Mucosa of rectum (tissue), 2 donors: ENCODE data around the gene DPP6.
"Not testable (repeated sequence)": the region's sequence is repeated elsewhere in the genome, so short reads cannot be mapped to it uniquely, and the experiment has no call there.

Source experiments
- H3K27ac ChIP-seq, 2 donors: one replicate each; pipeline ENCODE4 v1.7.0; 2013; ENCODE audit warnings: inconsistent platforms in 2 of 2, low read depth in 2 of 2, low read length in 2 of 2
- H3K27me3 ChIP-seq, 2 donors: one replicate each; pipeline ENCODE4 v1.7.0; 2013; ENCODE audit warnings: low read length in 2 of 2; ENCODE audit not compliant: control insufficient read depth in 2 of 2, insufficient read depth in 2 of 2
- H3K36me3 ChIP-seq, 2 donors: one replicate each; pipeline ENCODE4 v1.7.0; 2013; ENCODE audit warnings: low read length in 2 of 2; ENCODE audit not compliant: control insufficient read depth in 2 of 2, insufficient read depth in 2 of 2
- H3K4me1 ChIP-seq, 2 donors: one replicate each; pipeline ENCODE4 v1.7.0; 2013; ENCODE audit warnings: low read length in 2 of 2, mild to moderate bottlenecking in 1 of 2; ENCODE audit not compliant: control insufficient read depth in 2 of 2, insufficient read depth in 2 of 2
- H3K4me3 ChIP-seq, 2 donors: one replicate each; pipeline ENCODE4 v1.7.0; 2013; ENCODE audit warnings: low read length in 2 of 2
- H3K9ac ChIP-seq, 2 donors: one replicate each; pipeline ENCODE4 v1.7.0; 2013; ENCODE audit warnings: low read length in 2 of 2, low read depth in 1 of 2, mild to moderate bottlenecking in 1 of 2
- H3K9me3 ChIP-seq, 2 donors: one replicate each; pipeline ENCODE4 v1.7.0; 2013; ENCODE audit warnings: low read length in 2 of 2; ENCODE audit not compliant: control insufficient read depth in 2 of 2
- donor health status: healthy.
- donor health status: Normal muscosa, but diverticular disease.

Gene DPP6

DNA sequence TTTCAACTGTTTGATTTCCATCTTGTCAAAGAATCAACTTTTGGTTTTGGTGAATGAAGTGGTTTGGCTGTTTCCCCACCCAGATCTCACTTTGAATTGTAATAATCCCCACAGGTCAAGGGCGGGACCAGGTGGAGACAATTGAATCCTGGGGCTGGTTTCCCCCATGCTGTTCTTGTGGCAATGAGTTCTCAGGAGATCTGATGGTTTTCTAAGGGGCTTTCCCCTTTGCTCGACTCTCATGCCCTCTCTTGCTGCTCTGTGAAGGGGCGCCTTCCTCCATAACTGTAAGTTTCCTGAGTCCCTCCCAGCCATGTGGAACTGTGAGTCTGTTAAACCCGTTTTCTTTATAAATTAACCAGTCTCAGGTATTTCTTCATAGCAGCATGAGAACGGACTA lies 68.6 kb downstream of the DPP6 start:
- not testable (repeated sequence) for H3K4me1 ChIP-seq, H3K9ac ChIP-seq, H3K9me3 ChIP-seq, H3K27ac ChIP-seq, H3K4me3 ChIP-seq, H3K27me3 ChIP-seq, H3K36me3 ChIP-seq

DNA sequence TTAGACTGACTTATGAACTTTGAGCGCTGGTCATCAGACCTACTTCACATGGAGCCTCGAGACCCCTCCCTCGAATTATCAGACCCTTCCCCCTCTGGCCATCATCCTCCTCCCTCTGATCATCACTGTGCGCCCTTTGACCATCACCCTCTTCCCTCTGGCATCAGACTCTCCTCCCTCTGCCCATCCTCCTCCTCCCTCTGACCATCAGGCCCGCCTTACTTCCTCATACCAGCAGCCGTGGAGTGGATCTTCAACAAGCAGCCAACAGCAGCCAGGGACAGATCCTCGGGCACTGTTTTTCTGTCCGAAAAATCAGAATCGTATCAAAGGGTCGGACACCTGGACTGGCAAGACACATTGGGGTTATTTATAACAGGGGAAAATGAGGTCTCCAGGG lies 70.5 kb downstream of the DPP6 start:
- H3K36me3 ChIP-seq, result not testable (repeated sequence)

DNA sequence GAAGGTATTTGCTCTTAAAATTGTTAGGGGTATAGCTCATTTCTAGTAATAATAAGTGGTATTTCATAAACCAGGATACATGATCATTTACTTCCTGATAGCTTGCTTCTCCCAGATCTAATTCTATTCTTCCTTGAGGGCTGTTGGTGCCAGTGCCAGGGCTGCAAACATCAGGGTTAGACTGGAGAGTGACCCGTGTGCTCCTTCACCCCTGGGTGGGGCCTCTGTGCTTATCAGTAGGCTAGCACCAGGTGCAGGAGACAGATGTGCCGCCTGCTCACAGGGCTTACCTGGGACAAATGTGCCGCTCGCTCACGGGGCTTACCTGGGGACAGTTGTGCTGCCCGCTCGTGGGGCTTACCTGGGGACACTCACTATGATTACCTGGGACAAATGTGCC lies 71.2 kb downstream of the DPP6 start:
- H3K9ac ChIP-seq, H3K27me3 ChIP-seq, H3K9me3 ChIP-seq, H3K27ac ChIP-seq, H3K4me1 ChIP-seq, H3K36me3 ChIP-seq, H3K4me3 ChIP-seq: not testable (repeated sequence)

More for the DNA sequence above, 70.5 kb downstream of the DPP6 start:
- H3K4me1 ChIP-seq, H3K9ac ChIP-seq, H3K4me3 ChIP-seq, H3K27me3 ChIP-seq, H3K9me3 ChIP-seq, H3K27ac ChIP-seq: not testable (repeated sequence)

DNA sequence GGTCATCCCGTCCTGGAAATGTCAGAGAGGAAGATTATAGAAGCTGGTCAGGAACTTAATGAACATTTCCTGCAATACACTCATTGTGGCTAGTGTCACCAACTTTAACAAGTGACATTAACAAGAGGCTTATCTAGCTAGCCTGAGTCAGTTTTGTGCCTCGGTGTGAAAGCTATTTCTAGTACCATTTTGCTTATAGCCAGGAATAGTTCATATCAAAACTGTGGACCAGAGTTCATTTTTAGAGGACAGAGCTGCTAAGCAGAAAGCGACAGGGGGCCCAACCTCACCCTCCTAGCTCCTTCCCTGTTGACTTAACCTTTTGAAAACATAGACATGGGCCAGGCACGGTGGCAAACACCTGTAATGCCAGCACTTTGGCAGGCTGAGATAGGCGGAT lies 76.9 kb downstream of the DPP6 start:
- H3K9ac ChIP-seq, H3K27me3 ChIP-seq, H3K4me1 ChIP-seq, H3K27ac ChIP-seq, H3K4me3 ChIP-seq, H3K9me3 ChIP-seq, H3K36me3 ChIP-seq: not testable (repeated sequence)

DNA sequence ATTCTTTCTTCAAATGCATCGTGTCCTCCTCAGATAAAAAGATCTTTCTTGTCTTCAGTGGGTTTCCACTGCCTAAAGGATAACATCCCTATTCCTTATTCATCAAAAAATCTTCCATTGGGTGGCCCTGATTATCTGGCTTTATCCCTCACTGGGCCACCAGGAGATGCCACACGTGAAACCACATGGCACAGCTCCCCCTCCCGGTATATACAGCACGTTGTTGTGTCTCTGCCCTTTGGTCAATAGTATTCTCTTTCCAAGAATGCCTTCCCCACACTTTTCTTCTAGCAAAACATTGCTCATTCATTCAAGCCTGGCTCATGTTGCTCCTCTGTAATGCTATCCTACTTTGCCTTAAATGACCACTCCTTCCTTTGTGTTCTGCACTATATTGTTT lies 80.4 kb downstream of the DPP6 start:
- not testable (repeated sequence) for H3K9me3 ChIP-seq, H3K36me3 ChIP-seq, H3K9ac ChIP-seq, H3K27ac ChIP-seq, H3K27me3 ChIP-seq, H3K4me3 ChIP-seq, H3K4me1 ChIP-seq

DNA sequence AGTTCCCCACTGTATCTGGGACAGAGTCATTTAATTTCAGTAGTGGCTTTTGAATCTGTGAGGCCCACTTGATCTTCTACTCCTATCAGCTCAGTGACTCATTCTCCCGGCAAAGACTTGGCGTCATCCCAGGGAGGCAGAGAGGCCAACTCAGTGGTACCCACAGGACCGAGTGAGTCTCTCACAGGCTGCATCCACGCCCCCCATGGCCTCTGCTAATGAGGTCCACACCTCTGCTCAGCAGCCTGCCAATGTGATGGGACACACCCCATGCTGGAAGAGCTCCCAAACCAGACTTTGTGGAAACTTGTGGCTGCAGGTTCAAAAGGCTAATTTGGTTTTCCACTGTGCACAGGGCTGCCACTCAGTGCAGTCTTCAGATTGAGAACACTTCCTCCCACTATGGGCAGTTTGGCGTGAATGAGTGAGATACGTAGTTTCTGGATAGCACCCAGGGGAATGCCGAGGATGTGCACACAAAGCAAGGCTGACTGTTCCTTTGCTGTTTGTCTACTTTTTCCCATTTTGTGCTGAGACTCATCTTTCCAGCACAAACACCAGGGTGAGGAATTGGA lies 81.6 kb downstream of the DPP6 start:
- H3K4me1 ChIP-seq, H3K27ac ChIP-seq, H3K27me3 ChIP-seq, H3K9ac ChIP-seq, H3K4me3 ChIP-seq, H3K36me3 ChIP-seq, H3K9me3 ChIP-seq: not testable (repeated sequence)

DNA sequence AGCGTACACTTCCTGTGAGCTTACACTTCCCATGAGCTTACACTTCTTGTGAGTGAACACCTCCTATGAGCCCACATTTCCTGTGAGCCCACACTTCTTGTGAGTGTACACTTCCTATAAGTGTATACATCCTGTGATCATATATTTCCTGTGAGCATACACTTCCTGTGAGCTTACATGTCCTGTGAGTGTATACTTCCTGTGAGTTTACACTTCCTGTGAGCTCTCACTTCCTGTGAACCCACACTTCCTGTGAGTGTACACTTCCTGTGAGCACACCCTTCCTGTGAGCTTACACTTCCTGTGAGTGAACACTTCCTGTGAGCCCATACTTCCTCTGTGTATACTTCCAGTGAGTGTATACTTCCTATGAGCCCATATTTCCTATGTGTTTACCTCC lies 82.5 kb downstream of the DPP6 start:
- not testable (repeated sequence) for H3K36me3 ChIP-seq, H3K9ac ChIP-seq, H3K4me1 ChIP-seq, H3K9me3 ChIP-seq, H3K4me3 ChIP-seq, H3K27me3 ChIP-seq, H3K27ac ChIP-seq

DNA sequence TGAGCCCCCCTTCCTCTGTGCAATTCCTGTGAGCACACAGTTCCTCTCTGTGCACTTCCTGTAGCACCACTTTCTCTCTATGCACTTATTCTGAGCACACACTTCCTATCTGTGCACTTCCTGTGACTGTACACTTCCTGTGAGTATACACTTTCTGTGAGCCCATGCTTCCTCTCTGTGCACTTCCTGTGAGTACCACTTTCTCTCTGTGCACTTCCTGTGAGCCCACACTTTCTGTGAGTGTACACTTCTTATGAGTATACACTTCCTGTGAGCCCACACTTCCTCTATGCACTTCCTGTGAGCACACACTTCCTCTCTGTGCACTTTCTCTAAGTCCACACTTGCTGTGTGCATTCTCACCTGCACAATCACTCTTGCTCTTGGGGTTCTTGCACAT lies 83.4 kb downstream of the DPP6 start:
- not testable (repeated sequence) for H3K36me3 ChIP-seq, H3K9ac ChIP-seq, H3K4me3 ChIP-seq, H3K4me1 ChIP-seq, H3K27ac ChIP-seq, H3K27me3 ChIP-seq, H3K9me3 ChIP-seq

DNA sequence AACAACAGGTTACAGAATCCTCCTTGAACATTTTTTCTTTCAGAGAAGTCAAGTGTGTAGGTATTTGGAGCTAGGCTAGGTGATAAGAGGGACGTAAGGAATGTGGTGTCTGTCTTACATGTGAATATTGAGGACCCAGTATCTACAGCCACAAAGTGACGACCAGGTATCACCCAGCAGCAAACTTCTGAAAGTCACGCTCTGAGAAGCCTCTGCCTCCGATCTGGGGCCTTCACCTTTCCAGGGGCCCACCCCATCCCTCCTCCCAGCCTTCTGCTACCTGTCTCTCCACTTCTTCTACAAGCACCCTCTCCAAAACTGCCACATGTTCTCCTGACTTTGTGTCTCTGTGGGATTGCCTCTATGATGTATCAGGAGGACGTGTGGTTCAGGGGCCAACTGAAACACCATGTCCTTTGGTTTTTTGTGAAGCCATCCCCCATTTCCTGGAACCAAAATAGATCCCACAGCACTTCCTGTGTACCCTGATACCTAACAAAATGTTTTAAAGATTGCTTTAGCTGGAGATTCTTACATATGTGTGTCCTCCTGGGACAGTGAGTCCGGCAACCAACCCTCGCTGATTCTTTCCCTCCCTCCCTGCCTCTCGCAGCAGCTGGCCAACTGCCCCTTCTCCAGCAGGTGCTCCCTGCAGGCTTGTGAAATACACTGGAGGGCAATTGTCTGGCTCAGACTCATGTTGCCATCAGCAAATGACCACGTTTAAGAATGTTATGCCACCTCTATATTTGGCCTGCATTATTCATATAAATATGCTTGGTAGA lies 93.9 kb downstream of the DPP6 start:
- not testable (repeated sequence) for H3K9ac ChIP-seq, H3K9me3 ChIP-seq, H3K27ac ChIP-seq, H3K4me3 ChIP-seq, H3K36me3 ChIP-seq, H3K27me3 ChIP-seq, H3K4me1 ChIP-seq

DNA sequence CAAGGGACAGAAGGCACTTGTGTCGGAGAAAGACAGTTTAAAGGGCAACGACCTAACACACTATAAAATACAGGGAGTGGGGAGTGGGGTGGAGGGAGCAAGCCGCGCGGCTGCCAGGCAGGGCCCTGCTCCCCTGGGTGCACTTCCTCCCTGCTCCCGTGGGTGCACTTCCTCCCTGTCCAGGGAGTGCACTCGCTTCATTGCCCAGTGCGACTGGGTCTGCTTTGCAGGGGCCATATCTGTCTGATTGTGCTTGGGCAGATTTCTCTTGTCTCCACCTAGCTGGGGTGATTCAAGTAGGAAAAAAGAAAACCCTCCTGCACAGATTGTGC lies 94.5 kb downstream of the DPP6 start:
- H3K9me3 ChIP-seq, H3K27me3 ChIP-seq, H3K4me3 ChIP-seq, H3K27ac ChIP-seq, H3K4me1 ChIP-seq, H3K9ac ChIP-seq, H3K36me3 ChIP-seq: not testable (repeated sequence)
